Activated CD8-positive, alpha-beta memory T cell treated with anti-CD3 and anti-CD28 coated beads for 1 hour (primary cell): ENCODE measurements around the gene NT5C3B.

Experiments
- DNase-seq, 2 donors: peaks; one replicate each; pipeline ENCODE4 v3.0.0-alpha.2; 2020; ENCODE audit warnings: low read depth in 1 of 2; ENCODE audit errors: extremely low read depth in 1 of 2

NT5C3B gene

GRCh38 chr17:41811549-41812380, 24.3 kb downstream of the NT5C3B start, which contains the start of gene P3H4:
TSS of gene P3H4 (minus strand) at chr17:41811949. CDS start at chr17:41811915, 34 bp downstream.
- peak in 1 of 2 donors; percentile 64 for DNase-seq

GRCh38 chr17:41810659-41811548, 25.1 kb downstream of the NT5C3B start:
- DNase-seq = no peak

GRCh38 chr17:41806685-41807445, 29.2 kb downstream of the NT5C3B start:
- DNase-seq = no peak

GRCh38 chr17:41803049-41804020, 32.7 kb downstream of the NT5C3B start:
- no peak for DNase-seq

- peak; percentile 46 to 66 for DNase-seq
Observed at GRCh38 chr17:41801374-41802271, 34.4 kb downstream of the NT5C3B start.

GRCh38 chr17:41800601-41801373, 35.2 kb downstream of the NT5C3B start:
- no peak for DNase-seq

- no peak for DNase-seq
Observed at GRCh38 chr17:41799366-41799765, 36.7 kb downstream of the NT5C3B start.

- DNase-seq = no peak
Observed at GRCh38 chr17:41797377-41797776, 38.7 kb downstream of the NT5C3B start.

GRCh38 chr17:41796121-41796895, 39.7 kb downstream of the NT5C3B start:
- DNase-seq = no peak

GRCh38 chr17:41794540-41794975, 41.5 kb downstream of the NT5C3B start:
- no peak for DNase-seq

- no peak for DNase-seq
Observed at GRCh38 chr17:41793784-41794539, 42.1 kb downstream of the NT5C3B start.

GRCh38 chr17:41792845-41793783, 42.9 kb downstream of the NT5C3B start:
- no peak for DNase-seq

- DNase-seq = no peak
Observed at GRCh38 chr17:41787021-41787418, 49.0 kb downstream of the NT5C3B start.

- DNase-seq = peak; percentile 71
Observed at GRCh38 chr17:41786227-41787020, 49.6 kb downstream of the NT5C3B start, which contains the start of gene JUP. TSS of gene JUP (minus strand) at chr17:41786711. CDS start at chr17:41771854, 14,857 bp downstream.
